ENCODE data around the gene UBL7.
"Not testable (repeated sequence)": the region's sequence is repeated elsewhere in the genome, so short reads cannot be mapped to it uniquely, and the experiment has no call there.

The UBL7 gene

DNA sequence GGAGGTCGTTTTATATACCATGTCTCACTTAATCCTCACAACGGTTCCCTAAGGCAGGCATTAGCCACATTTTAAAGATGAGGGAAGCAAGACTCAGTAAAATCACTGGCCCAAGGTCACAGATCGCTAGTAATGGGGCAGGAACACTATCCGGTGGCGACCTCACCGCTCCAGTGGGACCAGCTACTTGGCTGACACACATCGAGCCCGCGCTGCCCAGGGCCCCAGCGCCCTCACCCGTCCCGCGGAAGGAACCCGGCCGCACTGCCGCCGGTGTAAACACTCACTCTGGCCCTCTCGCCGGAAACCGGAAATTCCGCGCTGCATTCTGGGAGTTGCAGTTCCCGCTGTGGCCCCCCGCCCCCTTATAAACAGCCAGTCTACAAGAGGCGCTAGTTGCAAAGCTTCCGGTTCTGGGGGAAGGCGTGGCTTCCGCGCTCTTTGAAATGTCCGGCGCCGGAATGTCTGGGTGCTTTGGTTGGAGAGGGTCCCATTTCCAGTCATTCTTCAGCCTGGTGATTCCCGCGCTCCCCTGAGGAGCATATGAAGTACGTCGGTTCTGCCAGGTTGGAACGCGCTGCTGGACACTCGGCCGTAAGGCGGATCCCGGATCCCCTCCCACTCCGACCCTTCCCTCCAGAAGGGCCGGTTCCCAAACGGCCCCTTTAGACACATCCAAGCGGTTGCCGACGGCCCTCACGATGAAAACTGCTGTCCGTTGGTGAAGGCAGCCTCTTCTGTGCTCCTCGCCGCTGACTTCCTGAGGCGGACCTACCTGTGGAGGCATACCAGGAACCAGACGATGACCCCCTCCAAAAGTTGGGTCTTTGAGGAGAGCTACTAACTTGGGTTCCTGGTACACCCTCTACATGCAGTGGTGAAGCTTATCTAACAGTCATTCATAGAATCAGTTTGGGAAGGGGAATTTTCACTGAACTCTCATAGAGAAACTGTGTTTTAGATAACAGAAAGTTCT, at the start of gene UBL7:
Gene UBL7 (minus strand): TSS at position 290 of the 976 bp plus-strand sequence. CDS start 2,293 bp downstream, outside the sequence.
- peak; percentile 95 to 96 (median 95) for DNase-seq (ENCODE audit: low read depth in 2 of 3, low spot score in 1 of 3)

DNA sequence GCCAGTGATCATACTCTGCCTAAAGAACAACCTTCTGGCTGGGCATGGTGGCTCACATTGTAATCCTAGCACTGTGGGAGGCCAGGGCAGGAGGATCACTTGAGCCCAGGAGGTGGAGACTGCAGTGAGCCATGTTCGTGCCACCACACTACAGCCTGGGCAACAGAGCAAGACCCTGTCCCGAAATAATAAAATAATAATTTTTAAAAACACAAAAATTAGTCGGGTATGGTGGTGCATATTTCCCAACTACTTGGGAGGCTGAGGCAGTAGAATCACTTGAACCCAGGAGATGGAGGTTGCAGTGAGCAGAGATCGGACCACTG, 45.5 kb upstream of the UBL7 start:
- DNase-seq (ENCODE audit: low read depth in 2 of 3, low spot score in 1 of 3): no peak

DNA sequence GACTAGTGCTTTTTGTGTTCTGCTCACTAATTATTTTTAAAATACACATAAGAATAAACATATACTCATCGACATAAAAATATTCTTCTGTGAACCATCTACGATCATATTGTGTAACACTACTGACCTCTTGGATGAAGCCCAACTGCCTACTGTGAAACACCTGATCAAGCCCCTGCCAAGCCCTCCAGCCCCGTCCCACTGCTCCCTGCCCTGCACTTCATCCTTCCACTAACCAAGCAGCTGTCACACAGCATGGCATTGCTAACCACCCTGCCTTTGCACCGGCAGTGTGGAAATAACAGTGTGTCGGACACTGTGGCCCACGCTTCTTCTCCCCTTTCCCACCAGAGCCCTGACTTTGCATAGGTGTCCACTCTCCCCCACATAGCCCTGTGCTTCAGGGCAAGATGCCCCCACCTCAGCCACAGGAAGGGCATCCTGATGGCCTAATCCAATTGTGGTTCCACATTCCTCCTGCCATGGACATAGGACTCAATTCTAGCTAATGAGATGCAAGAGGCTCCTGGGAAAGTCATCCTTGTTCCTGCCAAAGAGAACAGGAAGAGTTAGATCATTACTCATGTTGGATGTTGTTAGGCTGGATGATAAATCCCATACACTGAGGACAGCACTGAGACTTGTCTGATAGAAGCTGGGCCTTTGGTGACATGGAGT, 45.0 kb upstream of the UBL7 start:
- no peak for DNase-seq (ENCODE audit: low read depth in 2 of 3, low spot score in 1 of 3)

- no peak for DNase-seq (ENCODE audit: low read depth in 2 of 3, low spot score in 1 of 3)
Observed at GRCh38 chr15:74504836-74505235, 43.9 kb upstream of the UBL7 start.

DNA sequence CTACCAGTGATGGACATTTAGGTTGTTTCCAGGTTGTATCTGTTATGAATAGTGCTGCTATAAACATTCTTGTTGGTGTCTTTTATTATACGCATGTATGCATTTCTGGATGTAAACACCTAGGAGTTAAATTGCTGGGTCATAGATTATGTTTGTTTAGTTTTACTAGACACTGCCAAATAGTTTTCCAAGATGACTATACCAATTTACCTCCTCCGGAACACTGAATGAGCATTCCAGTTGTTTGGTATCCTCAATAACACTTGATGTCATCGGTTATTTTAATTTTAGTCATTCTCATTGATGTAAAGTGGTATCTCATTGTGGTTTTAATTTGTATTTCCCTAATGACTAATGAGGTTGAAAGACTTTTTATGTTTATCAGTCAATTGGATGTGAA, 43.5 kb upstream of the UBL7 start:
- no peak for DNase-seq (ENCODE audit: low read depth in 2 of 3, low spot score in 1 of 3)

DNA sequence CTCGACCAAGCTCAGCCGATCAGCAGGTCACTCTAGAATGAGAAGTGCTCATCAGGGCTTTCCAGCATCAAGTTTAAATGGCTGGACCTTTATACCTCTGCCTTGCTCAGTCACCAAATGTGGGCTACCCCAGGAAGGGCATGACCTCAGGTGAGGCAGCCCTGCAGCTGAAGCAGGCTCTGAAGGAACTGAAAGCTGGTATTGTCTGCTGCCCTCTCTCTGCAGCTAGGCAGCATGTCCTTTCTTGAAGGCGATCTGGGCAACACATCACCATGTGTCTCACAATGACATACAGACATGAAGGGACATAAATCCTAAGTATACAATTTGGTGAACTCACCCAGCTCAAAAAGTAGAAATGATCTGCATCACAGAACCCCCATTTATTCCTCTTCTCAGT, 41.3 kb upstream of the UBL7 start:
- no peak for DNase-seq (ENCODE audit: low read depth in 2 of 3, low spot score in 1 of 3)

- DNase-seq (ENCODE audit: low read depth in 2 of 3, low spot score in 1 of 3): no peak
Observed at GRCh38 chr15:74500401-74500800, 39.4 kb upstream of the UBL7 start.

- no peak for DNase-seq (ENCODE audit: low read depth in 2 of 3, low spot score in 1 of 3)
Observed at GRCh38 chr15:74499366-74499765, 38.4 kb upstream of the UBL7 start.

DNA sequence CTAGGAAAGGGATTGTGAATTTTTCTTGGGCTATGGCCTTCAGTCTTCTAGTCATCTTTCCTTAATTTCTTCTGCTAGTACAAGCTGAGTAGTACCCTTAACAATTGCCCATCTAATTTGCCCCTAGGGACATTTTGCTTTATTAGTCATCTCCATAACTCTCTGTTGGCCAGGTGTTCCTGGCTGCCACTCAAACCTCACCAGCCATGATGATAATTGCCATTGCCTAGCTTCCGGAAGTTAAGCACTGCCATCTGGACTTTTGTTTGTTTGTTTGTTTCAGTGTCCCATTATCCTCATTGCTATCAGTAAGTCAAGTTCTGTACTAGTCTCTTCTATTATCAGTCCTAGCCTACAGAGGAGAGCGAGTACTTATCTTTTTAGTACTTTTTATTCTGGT, 36.6 kb upstream of the UBL7 start:
- no peak for DNase-seq (ENCODE audit: low read depth in 2 of 3, low spot score in 1 of 3)

DNA sequence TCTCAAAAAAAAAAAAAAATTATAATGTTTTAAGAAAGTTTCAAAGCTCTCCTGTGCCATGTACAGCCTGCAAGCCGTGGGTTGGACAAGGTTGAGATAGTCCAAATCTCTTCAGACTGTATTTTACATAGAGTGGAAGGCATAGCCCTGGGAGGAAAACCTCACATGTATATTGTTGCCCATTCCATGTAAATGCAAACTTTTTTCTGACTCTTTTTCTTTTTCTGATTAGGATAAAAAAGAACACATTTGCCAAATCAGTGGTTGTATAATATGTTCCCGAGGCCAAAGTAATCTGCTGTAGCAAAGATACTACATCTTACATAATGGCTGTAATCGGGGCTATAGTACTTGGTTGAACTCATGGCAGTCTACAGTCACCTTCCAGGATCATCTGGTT, 35.7 kb upstream of the UBL7 start:
- DNase-seq (ENCODE audit: low read depth in 2 of 3, low spot score in 1 of 3): no peak

- DNase-seq (ENCODE audit: low read depth in 2 of 3, low spot score in 1 of 3): no peak
Observed at GRCh38 chr15:74490339-74490689, 29.4 kb upstream of the UBL7 start.

DNA sequence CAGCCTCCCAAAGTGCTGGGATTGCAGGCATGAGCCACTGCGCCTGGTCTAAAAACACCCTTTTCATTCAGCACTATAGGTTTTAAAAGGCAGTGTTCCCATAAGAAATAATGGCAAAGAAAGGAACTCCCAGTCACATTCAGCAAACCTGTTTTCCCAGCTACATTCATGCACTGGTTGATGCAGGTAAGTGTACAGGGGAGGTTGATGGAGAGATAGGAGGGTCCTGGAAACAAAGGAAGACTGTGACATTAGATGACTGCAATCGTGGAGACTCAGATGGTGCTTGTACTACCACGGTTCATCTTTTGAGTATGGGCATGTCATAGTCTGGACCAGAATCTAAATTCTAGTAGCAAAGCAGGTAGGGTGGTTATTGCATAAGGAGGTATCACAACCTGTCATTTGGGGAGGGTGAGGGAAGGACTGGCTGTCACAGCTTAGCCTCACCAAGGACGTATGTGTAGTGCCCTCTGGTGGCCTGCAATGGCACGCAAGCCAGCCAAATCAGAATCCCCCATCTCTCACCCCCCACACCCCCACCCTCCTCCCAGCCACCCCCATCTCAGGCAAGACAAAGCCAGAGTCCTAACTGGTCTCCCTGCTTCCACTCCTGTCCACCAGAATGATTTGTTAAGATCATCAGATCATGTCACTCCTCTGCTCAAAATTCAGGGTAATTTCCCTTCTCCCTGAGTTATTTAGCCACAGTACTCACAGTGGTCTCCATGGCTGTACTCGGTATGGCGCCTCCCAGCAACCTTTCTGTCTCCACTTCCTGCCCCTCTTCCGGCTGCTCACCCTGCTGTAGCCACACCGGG, 28.8 kb upstream of the UBL7 start:
- peak; percentile 41 to 70 (median 59) for DNase-seq (ENCODE audit: low read depth in 2 of 3, low spot score in 1 of 3)

DNA sequence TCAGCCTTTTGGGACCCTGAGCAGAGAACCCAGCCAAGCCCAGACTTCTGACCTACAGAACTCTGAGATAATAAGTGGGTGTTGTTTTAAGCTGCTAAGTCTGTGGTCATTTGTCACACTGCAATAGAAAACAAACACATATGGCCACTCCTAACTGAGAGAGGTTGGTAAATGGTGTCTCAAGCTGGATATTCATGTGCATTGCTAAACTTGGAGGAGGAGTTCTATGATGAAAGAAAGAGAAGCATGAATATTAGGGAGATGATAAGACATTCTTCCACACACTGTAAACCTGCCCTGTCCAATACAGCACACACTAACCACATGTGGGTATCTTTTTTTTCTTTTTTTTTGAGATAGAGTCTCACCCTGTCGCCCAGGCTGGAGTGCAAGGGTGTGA, 27.8 kb upstream of the UBL7 start:
- DNase-seq (ENCODE audit: low read depth in 2 of 3, low spot score in 1 of 3): no peak

GRCh38 chr15:74482661-74483060, 21.7 kb upstream of the UBL7 start:
- no peak for DNase-seq (ENCODE audit: low read depth in 2 of 3, low spot score in 1 of 3)

DNA sequence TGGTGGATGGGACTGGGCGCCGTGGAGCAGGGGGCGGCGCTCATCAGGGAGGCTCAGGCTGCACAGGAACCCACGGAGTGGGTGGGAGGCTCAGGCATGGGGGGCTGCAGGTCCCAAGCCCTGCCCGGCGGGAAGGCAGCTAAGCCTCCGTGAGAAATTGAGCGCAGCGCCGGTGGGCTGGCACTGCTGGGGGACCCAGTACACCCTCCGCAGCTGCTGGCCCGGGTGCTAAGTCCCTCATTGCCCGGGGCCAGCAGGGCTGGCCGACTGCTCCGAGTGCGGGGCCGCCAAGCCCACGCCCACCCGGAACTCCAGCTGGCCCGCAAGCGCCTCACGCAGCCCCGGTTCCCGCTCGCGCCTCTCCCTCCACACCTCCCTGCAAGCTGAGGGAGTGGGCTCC, 19.4 kb upstream of the UBL7 start:
- not testable (repeated sequence) for DNase-seq (ENCODE audit: low read depth in 2 of 3, low spot score in 1 of 3)

- DNase-seq (ENCODE audit: low read depth in 2 of 3, low spot score in 1 of 3): not testable (repeated sequence)
Observed at GRCh38 chr15:74471621-74472020, 10.7 kb upstream of the UBL7 start.

DNA sequence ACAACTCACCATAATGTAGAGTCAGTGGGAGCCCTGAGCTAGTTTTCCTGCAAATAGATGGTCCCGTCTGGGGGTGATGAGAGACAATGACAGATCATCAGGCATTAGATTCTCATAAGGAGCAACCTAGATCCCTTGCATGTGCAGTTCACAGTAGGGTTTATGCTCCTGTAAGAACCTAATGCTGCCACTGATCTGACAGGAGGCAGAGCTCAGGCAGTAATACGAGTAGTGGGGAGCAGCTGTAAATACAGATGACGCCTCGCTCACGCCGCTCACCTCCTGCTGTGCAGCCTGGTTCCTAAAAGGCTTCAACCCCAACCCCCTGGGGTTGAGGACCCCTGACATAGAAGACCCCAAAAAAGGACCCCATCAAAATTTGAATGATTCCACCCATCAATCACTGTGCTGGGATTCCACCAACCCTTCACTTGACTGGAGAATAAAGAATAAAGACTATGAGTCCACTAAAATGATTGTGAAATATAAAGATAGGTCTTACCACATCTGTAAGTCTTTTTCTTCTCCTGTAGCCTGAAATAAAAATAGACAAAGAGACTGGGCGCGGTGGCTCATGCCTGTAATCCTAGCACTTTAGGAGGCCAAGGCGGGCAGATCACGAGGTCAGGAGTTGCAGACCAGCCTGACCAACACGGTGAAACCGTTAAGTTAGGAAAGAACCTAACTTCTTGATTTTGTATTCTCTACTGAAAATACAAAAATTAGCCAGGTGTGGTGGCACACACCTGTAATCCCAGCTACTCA, 9.9 kb upstream of the UBL7 start:
- DNase-seq (ENCODE audit: low read depth in 2 of 3, low spot score in 1 of 3): no peak

GRCh38 chr15:74468341-74469032, 7.5 kb upstream of the UBL7 start:
- DNase-seq (ENCODE audit: low read depth in 2 of 3, low spot score in 1 of 3): no peak

- DNase-seq (ENCODE audit: low read depth in 2 of 3, low spot score in 1 of 3): no peak
Observed at GRCh38 chr15:74466570-74466969, 5.6 kb upstream of the UBL7 start.

GRCh38 chr15:74464897-74465296, 3.9 kb upstream of the UBL7 start:
- DNase-seq (ENCODE audit: low read depth in 2 of 3, low spot score in 1 of 3): no peak

Data from stimulated activated CD4-positive, alpha-beta T cell treated with anti-CD3 and anti-CD28 coated beads, Interleukin-12 subunit alpha, Interleukin-12 subunit beta, amount 100 ng/mL, for 48 hours (primary cell).